A549 treated with AZD2906 at 1 μM for 4 hours (cell line): ENCODE measurements around the gene PDE2A. TPM values are rescaled to one million over a fixed set of nuclear protein-coding genes. Genes with fewer than 3 reads are reported as not detected.

Experiments used
- total RNA-seq: library from RNA; stranded (reverse); fragments of 200-300 nt; extraction: Qiagen RNA extraction; gene quantifications from 5 replicates; pipeline ENCODE4 v1.2.3, GENCODE V29; 2022

Gene PDE2A
- total RNA-seq, result 1.2 to 2.1 TPM (median 1.9 TPM) in 5 replicates

GRCh38 chr11:72673943-72674828, at the start of gene PDE2A:
Gene PDE2A (minus strand): TSS chr11:72674422. CDS start chr11:72674207, 215 bp downstream.

Other genes with a start within 250 kb of the PDE2A start
- gene CLPB, start 239.9 kb downstream of the PDE2A start, total RNA-seq, result 13.1 to 18.1 TPM (median 16.4 TPM) in 5 replicates
- 21.4 to 30.5 TPM (median 27.0 TPM) in 5 replicates for gene ARAP1, start 78.0 kb upstream of the PDE2A start, total RNA-seq
- gene STARD10, start 119.6 kb upstream of the PDE2A start, total RNA-seq, result 14.6 to 18.1 TPM (median 15.9 TPM) in 5 replicates
- 2.0 to 4.2 TPM (median 3.1 TPM) in 5 replicates for gene ATG16L2, start 140.0 kb upstream of the PDE2A start, total RNA-seq